Activated CD4-positive, alpha-beta T cell treated with anti-CD3 and anti-CD28 coated beads for 4 hours (primary cell): ENCODE results near the gene IFITM2.

Experiments used
- DNase-seq, 2 donors: peaks; one replicate each; pipeline ENCODE4 v3.0.0-alpha.2; 2020

IFITM2 gene

GRCh38 chr11:282171-282570, 25.4 kb upstream of the IFITM2 start:
- no peak for DNase-seq

GRCh38 chr11:282630-283360, 24.8 kb upstream of the IFITM2 start:
- DNase-seq, result no peak

DNA sequence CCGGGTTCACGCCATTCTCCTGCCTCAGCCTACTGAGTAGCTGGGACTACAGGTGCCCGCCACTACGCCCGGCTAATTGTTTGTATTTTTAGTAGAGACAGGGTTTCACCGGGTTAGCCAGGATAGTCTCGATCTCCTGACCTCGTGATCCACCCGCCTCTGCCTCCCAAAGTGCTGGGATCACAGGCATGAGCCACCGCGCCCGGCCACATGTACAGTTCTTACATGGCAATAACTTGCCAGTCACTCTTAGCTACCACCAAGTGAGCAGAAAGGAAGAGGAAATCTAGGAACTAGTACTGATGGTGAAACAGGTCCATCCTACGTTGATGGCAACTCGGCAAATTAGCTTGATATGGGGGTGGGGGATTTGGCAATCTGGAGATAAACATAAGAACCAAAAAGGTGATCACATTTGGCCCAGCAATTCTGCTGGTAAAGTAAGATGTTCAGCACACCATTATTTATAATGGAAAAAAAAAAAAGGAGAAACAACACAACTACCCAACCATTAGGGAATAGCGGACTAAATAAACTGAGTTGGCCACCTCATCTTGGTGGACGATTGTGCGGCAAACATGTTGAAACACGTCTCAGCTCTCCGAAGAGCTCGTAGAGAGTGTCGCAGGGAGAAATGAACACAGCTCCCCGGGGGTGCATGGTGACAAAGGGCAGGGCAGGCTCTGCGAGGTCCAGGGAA, 24.1 kb upstream of the IFITM2 start:
- no peak for DNase-seq

DNA sequence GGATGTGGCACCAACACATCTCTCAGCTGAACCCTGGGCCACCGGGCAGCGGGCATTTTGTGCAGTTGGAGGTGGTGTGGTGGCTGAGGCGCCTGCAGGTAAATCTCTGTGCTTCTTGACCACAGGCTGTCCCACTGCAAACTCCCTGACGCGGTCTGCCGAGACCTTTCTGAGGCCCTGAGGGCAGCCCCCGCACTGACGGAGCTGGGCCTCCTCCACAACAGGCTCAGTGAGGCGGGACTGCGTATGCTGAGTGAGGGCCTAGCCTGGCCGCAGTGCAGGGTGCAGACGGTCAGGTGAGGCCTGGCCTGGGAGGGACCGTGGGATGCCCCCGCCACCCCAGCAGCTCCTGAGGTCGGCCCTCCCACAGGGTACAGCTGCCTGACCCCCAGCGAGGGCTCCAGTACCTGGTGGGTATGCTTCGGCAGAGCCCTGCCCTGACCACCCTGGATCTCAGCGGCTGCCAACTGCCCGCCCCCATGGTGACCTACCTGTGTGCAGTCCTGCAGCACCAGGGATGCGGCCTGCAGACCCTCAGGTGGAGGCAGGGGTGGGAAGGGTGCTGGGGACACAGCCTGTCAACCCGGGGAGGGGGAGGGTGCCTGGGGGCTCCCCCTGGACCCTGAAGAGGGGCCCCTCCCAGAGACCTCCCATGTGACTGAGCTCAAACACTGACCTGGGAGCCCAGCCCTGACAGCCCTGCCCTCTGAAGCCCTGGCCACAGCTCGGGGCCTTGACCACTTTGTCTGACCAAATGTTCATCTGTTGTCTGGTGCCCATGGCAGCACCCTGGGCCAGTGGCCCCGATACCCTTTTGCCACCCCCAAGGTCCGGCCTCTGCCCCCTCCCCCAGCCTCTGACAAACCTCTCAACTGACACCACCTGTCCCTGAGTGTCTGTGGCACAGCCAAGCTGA, 23.3 kb upstream of the IFITM2 start:
- DNase-seq, result no peak

DNA sequence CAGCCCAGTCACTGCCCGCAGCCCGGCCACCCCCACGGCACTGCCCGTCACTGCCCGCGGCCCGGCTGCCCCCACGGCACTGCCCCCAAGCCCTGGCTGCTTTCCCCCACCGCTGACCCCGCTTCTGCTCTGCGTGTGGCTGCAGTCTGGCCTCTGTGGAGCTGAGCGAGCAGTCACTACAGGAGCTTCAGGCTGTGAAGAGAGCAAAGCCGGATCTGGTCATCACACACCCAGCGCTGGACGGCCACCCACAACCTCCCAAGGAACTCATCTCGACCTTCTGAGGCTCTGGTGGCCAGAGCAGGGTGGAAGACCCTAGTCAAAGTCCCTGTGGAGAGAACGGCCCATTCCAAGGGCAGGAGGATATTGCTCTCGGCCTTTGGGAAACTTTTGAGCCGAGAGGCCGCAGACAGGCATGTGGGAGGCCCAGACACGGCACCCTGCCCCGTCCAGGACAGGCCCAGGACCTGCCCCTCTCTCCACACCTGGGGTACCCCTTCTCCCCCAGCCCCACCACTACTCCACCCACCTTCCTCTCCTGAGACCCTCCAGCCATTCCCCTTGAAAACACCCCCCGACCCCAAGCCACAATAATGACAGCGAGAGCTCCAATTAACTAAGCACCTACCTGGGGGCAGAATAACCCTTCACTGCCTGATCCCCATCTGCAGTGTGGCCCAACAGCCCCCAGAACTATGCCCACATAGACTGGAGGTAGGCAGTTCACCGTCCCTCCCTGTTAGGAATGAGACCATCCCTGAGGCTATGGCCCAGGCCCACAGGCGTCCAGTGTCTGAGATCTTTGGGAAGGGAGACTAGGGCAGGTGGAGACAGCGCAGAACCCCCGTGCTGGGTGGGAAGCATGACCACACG, 22.4 kb upstream of the IFITM2 start:
- no peak for DNase-seq

DNA sequence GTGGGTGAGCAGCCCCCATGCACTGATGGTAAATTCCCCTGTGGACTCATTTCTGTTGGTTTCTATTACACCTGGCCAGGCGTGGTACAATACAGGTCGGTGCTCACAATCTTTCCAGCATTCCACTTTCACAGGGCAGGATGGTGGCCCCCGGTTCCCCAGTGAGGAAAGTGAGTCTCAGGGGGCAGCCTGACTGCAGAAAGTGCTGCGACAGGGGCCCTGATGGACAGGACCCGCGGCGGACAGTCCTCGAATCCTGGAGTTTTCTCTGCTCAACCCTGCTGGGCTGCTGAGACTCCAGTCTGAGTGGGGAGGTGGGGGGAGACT, 21.8 kb upstream of the IFITM2 start:
- DNase-seq, result no peak

DNA sequence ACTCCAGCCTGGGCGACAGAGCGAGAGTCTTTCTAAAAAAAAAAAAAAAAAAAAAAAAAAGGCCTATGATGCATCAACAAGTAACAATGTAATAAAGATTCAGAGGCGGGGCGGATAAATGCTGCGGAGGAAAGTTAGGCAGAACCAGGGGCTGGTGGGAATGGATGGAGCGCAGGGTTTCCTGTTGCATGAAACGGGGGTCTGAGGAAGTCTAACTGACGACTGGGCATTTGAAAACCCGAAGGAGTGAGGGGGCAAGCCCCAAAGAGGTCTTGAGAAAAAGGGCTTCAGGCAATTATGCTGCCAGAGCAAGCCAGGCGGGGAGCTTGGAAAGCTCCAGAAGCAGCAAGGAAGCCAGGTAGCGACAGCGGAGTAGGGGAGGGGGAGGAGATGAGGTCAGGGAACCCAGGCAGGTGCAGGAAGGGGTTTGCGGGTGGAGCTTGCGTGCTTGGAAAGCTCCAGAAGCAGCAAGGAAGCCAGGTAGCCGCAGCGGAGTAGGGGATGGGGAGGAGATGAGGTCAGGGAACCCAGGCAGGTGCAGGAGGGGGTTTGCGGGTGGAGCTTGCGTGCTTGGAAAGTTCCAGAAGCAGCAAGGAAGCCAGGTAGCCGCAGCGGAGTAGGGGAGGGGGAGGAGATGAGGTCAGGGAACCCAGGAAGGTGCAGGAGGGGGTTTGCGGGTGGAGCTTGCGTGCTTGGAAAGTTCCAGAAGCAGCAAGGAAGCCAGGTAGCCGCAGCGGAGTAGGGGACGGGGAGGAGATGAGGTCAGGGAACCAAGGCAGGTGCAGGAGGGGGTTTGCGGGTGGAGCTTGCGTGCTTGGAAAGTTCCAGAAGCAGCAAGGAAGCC, 20.4 kb upstream of the IFITM2 start:
- DNase-seq, result peak; percentile 55 to 68

DNA sequence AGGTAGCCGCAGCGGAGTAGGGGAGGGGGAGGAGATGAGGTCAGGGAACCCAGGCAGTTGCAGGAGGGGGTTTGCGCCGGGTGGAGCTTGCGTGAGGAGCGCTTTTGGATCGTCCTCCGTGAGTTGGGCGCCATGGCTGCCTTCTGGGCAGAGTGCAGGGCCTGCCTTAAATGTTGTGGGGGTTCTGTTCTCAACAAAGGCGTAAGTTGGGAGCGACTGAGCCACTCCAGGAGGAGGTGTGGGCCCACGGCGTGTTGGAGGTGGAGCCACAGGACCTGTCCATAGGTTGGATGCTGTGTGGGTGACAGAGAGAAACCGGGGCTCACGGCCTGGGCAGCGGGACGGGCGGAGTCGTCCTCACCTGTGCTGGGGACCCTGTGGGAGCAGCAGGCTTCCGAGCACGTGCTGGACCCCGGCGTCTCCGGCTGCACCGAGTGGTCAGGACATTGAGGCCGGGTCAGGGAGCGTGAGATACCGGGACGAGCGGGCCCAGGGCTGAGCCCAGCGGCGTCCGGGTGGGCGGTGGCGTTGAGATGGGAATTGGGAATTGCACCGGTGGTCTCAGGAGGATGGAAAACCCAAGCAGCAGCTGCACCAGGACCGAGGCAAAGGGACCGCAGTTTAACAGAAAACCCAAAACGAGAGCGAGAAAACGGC, 19.7 kb upstream of the IFITM2 start:
- peak; percentile 54 to 69 for DNase-seq

DNA sequence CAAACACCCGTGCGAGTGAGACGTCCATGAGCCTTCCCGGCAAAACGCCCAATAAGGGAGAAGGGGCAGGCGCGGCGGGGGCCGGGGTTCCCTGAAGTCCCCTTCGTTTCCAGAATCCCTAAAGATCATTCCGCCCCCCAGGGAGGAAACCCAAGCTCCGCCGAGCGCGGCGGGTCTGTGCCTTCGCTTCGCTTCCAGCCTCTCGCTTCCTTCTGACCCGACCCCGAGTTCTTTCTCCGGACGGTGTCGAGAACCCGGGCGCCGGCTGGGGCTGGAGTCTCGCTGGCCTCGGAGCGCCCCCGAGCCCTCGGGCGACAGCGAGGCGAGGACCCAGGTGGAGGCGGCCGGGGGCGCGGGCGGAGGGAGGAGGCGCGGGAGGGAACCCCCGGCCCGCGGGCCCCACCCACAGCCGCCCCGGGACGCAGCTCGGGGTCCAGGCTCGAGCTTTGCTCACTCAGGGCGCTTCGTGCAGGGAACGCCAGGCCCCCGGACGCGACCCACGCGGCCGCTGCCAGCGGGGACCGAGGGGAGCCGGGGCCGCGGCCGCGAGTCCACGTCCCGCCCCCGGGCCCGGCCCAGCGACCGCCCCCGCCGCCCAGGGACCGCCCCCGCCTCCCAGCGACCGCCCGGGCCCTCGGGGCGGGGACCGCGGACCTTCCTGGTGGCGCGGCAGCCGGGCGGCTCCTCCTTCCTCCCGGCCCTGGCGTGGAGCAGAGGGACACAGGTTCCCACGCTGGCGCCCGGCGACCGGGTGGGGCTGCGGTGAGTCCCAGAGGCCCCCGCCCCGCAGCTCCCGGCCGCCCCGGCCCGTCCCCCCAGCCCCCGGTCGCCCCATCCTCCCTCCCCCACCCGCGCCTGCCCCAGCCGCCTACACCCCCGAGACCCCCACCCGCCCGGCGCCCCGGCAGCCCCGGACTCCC, 18.9 kb upstream of the IFITM2 start, which contains the start of gene PGGHG:
PGGHG (plus strand) TSS at position 649 of the 920 bp plus-strand sequence. CDS start 691 bp downstream, outside the sequence.
- peak; percentile 51 to 63 for DNase-seq

DNA sequence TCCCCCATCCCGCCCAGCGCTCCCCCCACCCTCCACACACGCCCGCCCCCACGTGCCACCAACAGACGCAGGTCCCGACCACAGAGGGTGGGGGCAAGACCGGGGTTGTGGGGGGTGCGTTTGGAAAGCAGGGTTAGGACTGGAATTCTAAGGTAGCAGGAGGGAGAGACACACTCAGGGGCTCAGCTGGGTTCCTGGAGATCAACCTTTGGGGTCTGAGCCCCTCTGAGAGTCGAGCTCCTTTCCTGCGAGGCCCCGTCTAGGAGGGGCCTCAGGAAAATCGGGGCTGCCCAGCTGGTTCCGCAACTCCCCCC, 18.3 kb upstream of the IFITM2 start:
- peak; percentile 46 to 58 for DNase-seq

GRCh38 chr11:289712-290620, 17.6 kb upstream of the IFITM2 start:
- DNase-seq, result no peak

DNA sequence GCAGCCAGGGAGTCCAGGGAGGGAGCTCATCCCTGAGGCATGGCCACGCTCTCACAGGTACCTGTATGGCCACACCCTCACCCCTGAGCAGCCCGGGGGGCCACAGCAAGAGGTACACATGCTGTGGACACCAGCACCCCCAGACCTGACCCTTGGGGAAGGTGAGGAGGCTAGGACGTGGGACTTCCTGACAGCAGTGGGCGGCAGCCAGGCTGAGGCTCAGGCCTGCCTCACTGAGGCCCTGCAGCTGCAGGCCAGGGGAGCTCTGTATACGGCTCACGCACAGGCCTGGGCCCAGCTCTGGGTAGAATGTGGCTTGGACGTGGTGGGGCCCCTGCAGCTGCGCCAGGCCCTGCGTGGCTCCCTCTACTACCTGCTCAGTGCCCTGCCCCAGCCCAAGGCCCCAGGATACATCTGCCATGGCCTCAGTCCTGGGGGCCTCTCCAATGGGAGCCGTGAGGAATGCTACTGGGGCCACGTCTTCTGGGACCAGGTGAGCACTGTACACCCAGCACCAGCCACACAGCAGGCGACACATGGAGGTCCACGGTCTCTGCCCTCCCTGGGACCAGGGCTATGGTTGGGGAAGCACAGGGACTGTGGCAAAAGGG, 16.9 kb upstream of the IFITM2 start:
- DNase-seq, result no peak

GRCh38 chr11:291281-292210, 16.1 kb upstream of the IFITM2 start:
- no peak for DNase-seq

- no peak for DNase-seq
Measured at GRCh38 chr11:292211-293121, 15.2 kb upstream of the IFITM2 start.

GRCh38 chr11:293271-293851, 14.3 kb upstream of the IFITM2 start:
- DNase-seq, result no peak
